Activated effector memory CD4-positive, alpha-beta T cell treated with Interleukin-2 at 50 U/mL for 16 hours (primary cell): ENCODE data around the gene SYT11.
"Not testable (repeated sequence)": the region's sequence is repeated elsewhere in the genome, so short reads cannot be mapped to it uniquely, and the experiment has no call there.

Experiments used
- DNase-seq: peaks from one replicate; pipeline ENCODE4 v3.0.0-alpha.2; 2020

Gene SYT11

DNA sequence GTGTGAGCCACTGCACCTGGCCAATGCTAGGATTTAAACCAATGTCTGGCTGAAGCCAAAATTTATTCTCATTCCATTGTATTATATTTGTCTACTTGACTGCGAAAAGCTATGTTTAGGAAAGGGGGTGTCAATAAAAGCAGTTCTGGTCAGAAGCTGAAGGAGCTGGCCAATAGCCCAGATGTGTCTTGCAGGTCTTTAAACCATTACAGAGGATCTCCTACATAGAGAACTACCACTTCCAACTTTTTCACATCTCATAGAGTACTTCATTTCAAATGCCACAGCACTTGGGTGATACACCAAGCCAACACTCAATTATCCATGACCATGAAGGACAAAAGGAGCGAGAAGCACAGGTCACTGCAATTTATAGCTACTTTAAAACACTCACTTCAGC is 2.5 kb downstream of the SYT11 start:
- DNase-seq, result no peak

GRCh38 chr1:155864393-155864792 is 5.0 kb downstream of the SYT11 start:
- DNase-seq, result no peak

DNA sequence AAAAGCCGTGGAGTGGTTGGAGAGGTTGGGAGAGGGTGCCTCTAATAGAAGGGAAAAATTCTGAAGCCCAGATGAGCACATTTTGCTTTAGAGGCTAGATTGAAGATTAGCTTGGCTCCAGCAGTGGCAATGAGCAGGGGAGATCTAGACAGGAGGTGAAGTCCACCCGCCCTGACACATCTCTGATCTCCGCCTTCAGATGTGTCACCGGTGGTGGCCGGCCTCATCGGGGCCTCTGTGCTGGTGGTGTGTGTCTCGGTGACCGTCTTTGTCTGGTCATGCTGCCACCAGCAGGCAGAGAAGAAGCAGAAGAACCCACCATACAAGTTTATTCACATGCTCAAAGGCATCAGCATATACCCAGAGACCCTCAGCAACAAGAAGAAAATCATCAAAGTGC is 8.4 kb downstream of the SYT11 start:
- no peak for DNase-seq

GRCh38 chr1:155871390-155871789 is 12.0 kb downstream of the SYT11 start:
- DNase-seq, result no peak

DNA sequence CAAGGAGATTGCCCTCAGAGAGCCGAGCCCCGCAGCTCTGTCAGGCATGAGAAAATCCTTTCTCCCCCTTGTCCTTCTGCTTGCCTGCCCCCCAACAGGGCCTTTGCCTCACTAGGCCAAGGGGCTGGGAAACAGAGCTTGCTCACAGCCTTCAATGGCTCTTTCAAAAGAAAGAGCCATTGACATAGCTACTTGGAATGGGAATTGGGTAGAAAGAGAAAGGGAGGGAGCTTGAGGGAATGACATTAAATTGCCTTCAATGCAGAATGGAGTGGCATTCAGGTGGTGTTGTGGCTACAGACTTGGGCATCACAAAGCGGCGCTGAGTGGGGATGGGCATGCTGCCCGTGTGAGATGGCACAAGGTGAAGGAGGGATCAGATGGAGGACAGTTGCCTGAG is 13.2 kb downstream of the SYT11 start:
- no peak for DNase-seq

DNA sequence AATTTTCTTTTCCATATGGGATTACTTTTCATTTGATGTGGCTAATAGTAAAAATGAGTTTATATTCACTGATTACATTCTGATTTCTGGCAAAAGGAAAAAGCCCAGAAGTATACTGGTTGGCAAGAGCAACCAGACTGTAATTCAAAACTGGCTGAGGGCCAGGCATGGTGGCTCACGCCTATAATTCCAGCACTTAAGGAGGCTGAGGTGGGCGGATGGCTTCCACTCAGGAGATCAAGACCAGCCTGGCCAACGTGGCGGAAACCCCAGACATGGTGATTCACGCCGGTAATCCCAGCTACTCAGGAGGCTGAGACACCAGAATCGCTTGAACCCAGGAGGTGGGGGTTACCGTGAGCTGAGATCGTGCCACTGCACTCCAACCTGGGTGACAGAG is 14.5 kb downstream of the SYT11 start:
- no peak for DNase-seq

GRCh38 chr1:155877945-155878344 is 18.6 kb downstream of the SYT11 start:
- DNase-seq, result no peak

DNA sequence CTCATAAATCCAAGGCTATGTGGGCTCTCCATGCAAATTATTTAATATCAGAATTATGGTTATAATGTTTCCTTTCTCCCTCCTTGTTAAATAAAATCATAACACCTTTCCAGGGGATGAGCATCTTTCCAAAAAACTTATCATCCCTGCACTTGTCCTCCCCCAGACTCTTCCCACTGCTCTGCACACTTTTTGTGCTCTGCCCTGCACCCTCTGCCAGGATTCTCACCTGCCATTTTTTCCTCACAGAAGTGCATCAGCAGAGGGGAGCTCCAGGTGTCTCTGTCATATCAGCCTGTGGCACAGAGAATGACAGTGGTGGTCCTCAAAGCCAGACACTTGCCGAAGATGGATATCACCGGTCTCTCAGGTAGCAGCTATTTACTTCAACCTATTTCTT is 20.9 kb downstream of the SYT11 start:
- DNase-seq, result no peak

DNA sequence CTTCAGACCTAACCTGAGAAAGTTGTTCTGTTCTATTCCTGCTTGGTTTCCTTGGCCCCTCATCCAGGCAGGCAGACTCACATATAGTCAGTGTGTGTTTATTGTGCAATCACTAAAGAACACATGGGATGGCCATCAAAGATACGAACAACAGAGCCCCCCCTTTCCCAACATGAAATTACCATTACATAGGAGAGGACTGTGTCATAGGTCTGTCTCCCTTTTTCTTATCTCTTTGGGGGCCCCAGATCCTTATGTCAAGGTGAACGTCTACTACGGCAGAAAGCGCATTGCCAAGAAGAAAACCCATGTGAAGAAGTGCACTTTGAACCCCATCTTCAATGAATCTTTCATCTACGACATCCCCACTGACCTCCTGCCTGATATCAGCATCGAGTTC is 21.6 kb downstream of the SYT11 start:
- no peak for DNase-seq

DNA sequence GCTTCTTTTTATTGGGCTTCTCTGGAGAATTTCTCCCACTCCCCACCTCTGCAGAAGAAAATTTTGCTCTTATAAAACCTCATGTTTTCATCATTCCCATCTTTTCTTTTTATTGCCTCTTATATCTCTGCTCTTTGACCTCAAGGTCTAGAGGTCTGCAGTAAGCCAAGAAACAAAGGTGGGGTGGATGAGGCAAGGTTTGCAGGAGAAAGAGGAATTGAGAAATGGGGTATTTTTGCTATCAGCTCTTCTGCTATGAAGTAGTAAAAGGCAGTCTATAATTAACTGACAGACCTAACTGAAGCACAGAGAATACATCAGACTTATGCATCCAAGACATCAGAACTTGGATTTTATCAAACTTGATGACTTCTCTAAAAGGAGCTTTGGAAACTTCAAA is 22.9 kb downstream of the SYT11 start:
- DNase-seq, result no peak

- DNase-seq, result no peak
These were observed 23.4 kb downstream of the SYT11 start for GRCh38 chr1:155882766-155883165.

DNA sequence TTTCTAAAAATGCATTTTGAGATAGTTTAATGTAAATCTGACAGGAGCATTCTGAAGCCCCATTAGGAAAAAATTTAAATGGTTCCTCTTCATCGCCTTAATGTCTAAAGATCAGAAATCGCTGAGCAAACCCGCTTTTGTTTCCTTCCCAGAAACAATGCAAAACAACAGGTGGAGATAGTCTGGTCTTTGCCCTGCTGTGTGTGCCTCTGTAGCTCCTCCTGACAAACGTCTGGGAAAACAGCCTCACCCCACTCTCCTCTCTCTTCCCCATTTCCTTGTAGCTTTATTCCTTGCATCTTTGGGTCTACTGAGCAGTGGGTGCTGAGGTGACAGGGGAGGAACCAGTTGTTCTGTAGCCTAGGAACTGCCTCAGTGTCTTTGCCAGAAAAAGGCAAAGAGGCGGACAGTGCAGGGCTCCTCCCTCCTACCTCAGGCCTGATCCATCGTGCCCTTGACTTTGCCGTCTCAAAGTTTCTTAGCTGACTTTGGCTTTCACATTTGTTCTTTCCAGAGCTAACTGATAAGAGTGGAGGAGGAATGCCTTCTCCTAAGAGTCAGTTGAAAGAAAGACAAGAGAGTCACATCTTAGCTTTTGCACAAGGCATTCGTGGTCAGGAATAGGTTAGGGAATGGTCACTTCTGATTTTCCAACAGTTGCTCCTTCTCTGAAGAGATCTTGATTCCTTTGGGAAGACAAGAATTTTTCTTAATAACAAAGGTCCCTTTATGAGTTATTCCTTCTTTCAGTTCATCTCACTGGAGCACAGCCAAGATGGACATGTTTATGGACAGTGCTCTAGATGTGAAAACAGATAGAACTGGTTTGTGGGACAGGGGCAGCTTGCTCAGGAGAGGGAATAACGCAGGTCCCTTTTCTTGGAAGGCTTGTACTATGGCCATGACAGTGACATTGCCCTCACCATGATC is 24.9 kb downstream of the SYT11 start:
- no peak for DNase-seq

DNA sequence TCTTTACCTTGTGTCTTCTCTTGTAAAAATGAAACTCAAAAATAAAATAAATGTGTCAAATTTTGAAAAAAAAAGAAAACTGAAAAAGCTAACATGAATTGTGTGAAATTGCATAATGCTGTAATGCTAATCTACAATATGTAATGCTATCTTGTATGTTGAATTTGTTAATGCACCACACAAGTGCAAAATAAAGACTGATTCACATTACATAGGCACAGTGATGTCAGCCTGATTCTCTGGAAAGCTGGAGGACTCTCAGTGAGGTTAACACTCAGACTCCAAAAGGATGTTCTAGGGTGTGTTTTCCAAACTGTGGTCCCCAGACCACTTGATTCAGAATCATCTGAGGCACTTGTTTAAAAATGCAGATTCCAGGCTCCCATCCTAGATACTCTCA is 25.6 kb downstream of the SYT11 start:
- no peak for DNase-seq

DNA sequence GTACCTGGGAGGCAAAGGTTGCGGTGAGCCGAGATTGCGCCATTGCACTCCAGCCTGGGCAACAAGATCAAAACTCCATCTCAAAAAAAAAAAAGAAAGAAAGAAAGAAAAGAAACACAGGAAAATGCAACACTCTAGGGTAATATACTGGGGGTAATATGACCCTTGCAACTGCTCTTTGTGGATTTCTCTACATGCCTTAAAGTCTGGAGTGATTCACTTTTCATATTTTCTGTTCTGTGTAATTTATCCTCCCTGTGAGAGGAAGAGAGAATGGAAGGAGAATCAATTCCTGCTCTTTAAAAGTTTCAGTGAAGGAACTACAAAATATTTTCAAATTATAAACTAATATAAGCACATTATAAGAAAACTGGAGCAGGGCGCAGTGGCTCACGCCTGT is 29.1 kb downstream of the SYT11 start:
- no peak for DNase-seq

GRCh38 chr1:155889566-155889965 is 30.2 kb downstream of the SYT11 start:
- DNase-seq, result no peak

DNA sequence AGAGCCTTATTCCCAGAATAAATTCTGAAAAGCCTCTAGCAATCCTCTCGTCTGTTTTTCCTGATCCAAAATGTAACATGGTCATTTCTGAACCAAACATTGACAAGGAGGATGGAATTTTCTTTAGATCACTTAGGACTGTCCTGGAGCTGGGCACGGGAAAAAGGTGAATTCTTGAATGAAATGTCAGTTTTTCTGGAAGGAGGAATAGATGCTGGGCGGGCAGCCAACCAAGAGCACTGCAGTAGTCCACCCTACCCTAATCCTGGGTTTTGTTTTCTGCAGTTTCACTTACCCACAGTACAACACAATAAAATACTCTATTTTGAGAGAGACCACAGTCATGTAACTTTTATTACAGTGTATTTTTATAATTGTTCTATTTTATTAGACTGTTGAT is 30.9 kb downstream of the SYT11 start:
- no peak for DNase-seq

DNA sequence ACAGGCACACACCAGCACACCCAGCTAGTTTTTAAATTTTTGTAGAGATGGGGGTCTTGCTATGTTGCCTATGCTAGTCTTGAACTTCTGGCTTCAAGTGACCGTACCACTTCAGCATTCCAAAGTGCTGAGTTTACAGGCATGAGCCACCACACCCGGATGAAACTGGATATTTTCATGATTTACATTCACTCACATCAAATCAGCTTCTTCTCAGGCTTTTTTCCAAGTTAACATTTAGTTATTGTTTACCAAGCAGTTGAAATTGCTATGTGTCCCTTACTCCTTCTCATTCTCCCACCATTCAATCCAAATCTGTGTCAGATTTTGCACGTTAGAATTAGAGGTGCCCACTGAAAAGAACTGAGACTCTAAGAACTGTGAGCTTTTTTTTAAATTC is 33.4 kb downstream of the SYT11 start:
- DNase-seq, result no peak

- DNase-seq, result no peak
These were observed 34.2 kb downstream of the SYT11 start for GRCh38 chr1:155893389-155894142.

DNA sequence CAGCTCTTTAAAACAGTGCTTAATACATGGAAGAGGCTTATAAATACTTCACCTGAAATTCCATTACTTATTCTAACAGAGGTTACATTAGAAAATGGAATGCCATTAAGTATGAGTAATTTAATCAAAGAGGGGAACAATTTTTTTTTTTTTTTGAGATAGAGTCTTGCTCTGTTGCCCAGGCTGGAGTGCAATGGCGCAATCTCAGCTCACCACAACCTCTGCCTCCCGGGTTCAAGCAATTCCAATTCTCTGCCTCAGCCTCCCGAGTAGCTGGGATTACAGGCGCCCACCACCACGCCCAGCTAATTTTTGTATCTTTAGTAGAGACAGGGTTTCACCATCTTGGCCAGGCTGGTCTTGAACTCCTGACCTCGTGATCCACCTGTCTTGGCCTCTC is 36.2 kb downstream of the SYT11 start:
- DNase-seq, result not testable (repeated sequence)

- not testable (repeated sequence) for DNase-seq
These were observed 37.1 kb downstream of the SYT11 start for GRCh38 chr1:155896476-155896875.

DNA sequence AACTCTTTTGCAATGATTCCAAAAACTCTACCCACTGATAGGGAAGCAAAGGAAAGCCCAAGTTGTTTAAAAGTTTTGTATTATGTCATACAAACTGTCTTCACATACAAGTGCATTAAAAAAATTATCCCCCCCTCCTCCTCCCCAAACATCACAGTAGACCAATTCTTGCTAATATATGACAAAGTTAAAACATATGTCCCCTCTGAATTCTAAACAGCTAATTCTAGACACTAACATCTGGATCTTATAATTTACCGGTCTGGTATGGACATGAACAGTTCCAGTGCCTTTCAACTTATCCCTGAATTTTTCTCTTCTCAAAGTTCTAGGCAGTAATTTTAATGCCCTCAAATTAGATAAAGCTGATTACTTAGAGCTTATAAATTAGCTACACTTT is 38.4 kb downstream of the SYT11 start:
- no peak for DNase-seq

GRCh38 chr1:155898888-155899287 is 39.5 kb downstream of the SYT11 start:
- no peak for DNase-seq

- no peak for DNase-seq
These were observed 40.3 kb downstream of the SYT11 start for GRCh38 chr1:155899683-155900082.

- DNase-seq, result no peak
These were observed 40.8 kb downstream of the SYT11 start for GRCh38 chr1:155900161-155900560.
